ENCODE results near the gene SLC25A11. TPM values are rescaled to one million over a fixed set of nuclear protein-coding genes. Genes with fewer than 3 reads are reported as not detected.
A peak's percentile ranks its signal among the peaks of the same experiment; 100 is the strongest.

SLC25A11 gene
- total RNA-seq, 3 donors from 2014 or later, result 38.8 to 48.5 (median 42.6) TPM

DNA sequence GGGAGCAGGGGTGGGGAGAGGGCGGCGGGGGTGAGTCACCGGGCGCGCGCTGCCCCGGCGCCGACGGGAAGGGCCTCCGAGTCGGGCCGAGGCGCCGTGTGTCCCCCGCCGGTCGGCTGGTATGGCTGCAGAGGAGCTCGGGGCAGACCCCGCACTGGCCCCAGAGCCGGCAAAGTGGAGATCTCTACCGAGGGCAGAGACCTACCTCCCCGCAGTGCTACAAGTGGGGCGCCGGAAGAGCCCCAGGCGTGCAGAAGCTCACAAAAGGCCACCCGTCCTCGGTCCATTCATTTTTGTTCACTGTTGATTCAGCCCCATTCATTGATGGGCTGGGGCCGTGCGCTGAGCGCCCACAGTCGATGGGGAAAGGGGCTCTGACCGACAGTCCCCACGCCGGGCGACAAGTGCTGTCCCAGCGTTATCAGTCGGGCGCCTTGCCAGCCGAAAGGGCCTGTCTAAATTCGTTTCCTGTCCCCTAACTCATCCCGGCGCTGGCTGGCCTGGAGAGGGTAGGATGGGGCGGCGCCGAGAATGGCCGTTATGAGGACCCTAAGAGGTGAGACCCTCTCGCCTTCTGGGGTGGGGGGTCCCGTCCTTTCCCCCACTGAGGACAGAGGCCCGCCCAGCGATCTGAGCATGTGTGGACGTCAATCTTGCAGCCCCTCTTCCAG lies 10.4 kb upstream of the SLC25A11 start:
- Histone ChIP-seq H3K36me3 (no peaks in the 10 kb centered on the region), H3K4me1 (peaks cover 8 to 22% of the 10 kb centered on the region in 2 donors), H3K27me3 (no peaks in the 10 kb centered on the region), H3K27ac (peak overlapping the region; percentile 97 to 99), H3K4me3 (peak overlapping the region; percentile 98 to 100 (median 99)), H3K9me3 (no peaks in the 10 kb centered on the region)
- no peak for DNase-seq (ENCODE audit: low spot score in 2 of 2)
- intact Hi-C loops (cut with DNase I; ENCODE audit: low total_unique reads), result no loop called here
- TF ChIP-seq, protein P1, sequence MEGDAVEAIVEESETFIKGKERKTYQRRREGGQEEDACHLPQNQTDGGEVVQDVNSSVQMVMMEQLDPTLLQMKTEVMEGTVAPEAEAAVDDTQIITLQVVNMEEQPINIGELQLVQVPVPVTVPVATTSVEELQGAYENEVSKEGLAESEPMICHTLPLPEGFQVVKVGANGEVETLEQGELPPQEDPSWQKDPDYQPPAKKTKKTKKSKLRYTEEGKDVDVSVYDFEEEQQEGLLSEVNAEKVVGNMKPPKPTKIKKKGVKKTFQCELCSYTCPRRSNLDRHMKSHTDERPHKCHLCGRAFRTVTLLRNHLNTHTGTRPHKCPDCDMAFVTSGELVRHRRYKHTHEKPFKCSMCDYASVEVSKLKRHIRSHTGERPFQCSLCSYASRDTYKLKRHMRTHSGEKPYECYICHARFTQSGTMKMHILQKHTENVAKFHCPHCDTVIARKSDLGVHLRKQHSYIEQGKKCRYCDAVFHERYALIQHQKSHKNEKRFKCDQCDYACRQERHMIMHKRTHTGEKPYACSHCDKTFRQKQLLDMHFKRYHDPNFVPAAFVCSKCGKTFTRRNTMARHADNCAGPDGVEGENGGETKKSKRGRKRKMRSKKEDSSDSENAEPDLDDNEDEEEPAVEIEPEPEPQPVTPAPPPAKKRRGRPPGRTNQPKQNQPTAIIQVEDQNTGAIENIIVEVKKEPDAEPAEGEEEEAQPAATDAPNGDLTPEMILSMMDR (IDR thresholded peaks at IDR 0.05), result no peak
- TF ChIP-seq POLR2AphosphoS5 (IDR thresholded peaks at IDR 0.05) (no peak), POLR2A (IDR thresholded peaks at IDR 0.05) (no peak)

- Histone ChIP-seq H3K36me3 (no peaks in the 10 kb centered on the region), H3K27ac (peak overlapping the region; percentile 97 to 99), H3K9me3 (no peaks in the 10 kb centered on the region), H3K27me3 (no peaks in the 10 kb centered on the region), H3K4me1 (peaks cover 8 to 29% of the 10 kb centered on the region in 2 donors), H3K4me3 (peak overlapping the region; percentile 98 to 100 (median 99))
- no peak for TF ChIP-seq POLR2A (IDR thresholded peaks at IDR 0.05)
- TF ChIP-seq POLR2AphosphoS5 (IDR thresholded peaks at IDR 0.05), result peak in 1 of 3 donors; percentile 13
- TF ChIP-seq, protein P1 (IDR thresholded peaks at IDR 0.05), result no peak
- peak; percentile 59 to 68 for DNase-seq (ENCODE audit: low spot score in 2 of 2)
- intact Hi-C loops (cut with DNase I; ENCODE audit: low total_unique reads), result loop anchor here (2.0 kb wide), 1 partner anchor 19 kb away; no protein-coding TSS in a partner anchor
Measured at GRCh38 chr17:4949321-4950074, 9.7 kb upstream of the SLC25A11 start.

- DNase-seq (ENCODE audit: low spot score in 2 of 2), result peak; percentile 70 to 80
- H3K27me3 ChIP-seq, result no peaks in the 10 kb centered on the region
- no peak for TF ChIP-seq POLR2A (IDR thresholded peaks at IDR 0.05)
- TF ChIP-seq POLR2AphosphoS5 (IDR thresholded peaks at IDR 0.05), result peak in 1 of 3 donors; percentile 14
- H3K9me3 ChIP-seq, result no peaks in the 10 kb centered on the region
- peaks cover 8 to 29% of the 10 kb centered on the region in 2 donors for H3K4me1 ChIP-seq
- peak overlapping the region; percentile 98 to 100 (median 99) for H3K4me3 ChIP-seq
- intact Hi-C loops (cut with DNase I; ENCODE audit: low total_unique reads), result loop anchor here (2.0 kb wide), 1 partner anchor 20 kb away; no protein-coding TSS in a partner anchor
- peak overlapping the region; percentile 97 to 99 for H3K27ac ChIP-seq
- no peaks in the 10 kb centered on the region for H3K36me3 ChIP-seq
Measured at GRCh38 chr17:4948931-4949320, 9.1 kb upstream of the SLC25A11 start.

DNA sequence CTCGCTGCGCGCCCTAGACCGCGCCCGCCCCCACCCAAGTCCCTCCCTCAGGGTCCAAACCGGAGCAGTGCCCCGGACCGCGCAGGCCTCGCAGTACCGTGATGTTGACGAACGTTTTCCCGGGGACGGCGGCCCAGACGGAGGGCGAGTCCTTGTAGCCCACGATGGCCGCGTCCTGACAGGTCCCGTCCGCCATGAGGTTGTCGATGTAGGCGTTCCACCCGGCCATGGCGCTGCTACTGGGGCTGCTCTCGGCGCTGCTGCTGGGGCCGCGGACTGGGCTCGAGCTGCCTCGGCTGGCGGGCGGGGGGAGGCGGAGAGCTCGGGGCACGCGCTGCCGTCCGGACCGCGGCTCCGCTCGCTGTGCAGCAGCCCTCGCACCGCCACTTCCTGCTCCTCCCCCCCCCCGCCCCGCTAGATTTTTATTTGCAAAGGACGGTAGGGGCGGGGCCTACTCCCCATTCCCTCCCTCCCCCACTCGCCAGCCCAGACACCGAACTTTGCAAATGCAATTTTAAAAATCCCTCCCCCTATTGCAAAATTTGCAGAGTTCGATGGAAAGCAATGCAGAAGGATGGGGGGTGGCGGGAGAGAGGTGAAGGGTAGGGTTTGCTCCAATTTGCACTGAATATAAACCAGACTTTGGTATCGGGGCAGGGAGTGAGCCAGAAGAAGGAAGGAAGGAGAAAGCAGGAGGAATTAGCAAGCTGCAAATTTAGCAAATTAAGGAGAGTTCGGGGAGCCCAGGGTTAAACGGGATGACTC lies 8.5 kb upstream of the SLC25A11 start, which contains the start of gene PFN1:
Gene PFN1 (minus strand): TSS at position 365 of the 765 bp plus-strand sequence. CDS start 136 bp downstream, at position 229.
- Histone ChIP-seq H3K9me3 (no peaks in the 10 kb centered on the region), H3K27me3 (no peaks in the 10 kb centered on the region), H3K4me1 (peaks cover 8 to 29% of the 10 kb centered on the region in 2 donors), H3K27ac (peak within 1 kb of the TSS; percentile 97 to 99), H3K36me3 (no peaks in the 10 kb centered on the region), H3K4me3 (peak within 1 kb of the TSS; percentile 98 to 100 (median 99))
- peak in 2 of 3 donors; percentile 66 to 85 for TF ChIP-seq POLR2AphosphoS5 (IDR thresholded peaks at IDR 0.05)
- TF ChIP-seq, protein P1 (IDR thresholded peaks at IDR 0.05), result no peak
- intact Hi-C loops (cut with DNase I; ENCODE audit: low total_unique reads), result loop anchor here (2.0 kb wide), 1 partner anchor 20 kb away; no protein-coding TSS in a partner anchor
- DNase-seq (ENCODE audit: low spot score in 2 of 2), result peak; percentile 87 to 92
